ENCODE results near the gene ECT2L.
A peak's percentile ranks its signal among the peaks of the same experiment; 100 is the strongest.

ECT2L gene

DNA sequence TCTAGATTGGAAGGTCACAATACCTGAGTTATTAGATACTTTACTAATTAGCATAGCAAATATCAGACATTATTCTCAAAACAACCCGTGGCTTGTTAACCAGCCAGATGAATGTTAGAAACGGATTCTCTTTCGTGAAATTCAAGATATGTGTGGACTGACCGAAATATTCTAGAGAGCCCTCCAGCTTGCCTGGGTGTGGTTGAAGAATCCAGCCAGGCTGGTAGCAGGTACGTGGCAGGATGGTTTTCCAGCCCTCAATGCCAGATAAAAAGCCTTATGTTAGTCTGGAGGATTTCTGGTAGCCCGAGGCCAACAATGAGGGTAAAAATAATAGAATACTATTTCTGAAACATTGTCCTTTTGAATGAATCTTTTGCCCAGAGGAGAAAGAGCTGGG lies 19.3 kb downstream of the ECT2L start:
- no peak for ATAC-seq (replicated peaks)
- Mint-ChIP-seq H3K36me3 (ENCODE audit: insufficient read depth) (no peaks in the 10 kb centered on the region), H3K27me3 (peaks cover 0 to 5% of the 10 kb centered on the region in 2 donors), H3K27ac (peak overlapping the region in 1 of 2 donors; percentile 17), H3K9me3 (no peaks in the 10 kb centered on the region), H3K4me3 (no peak overlapping the region), H3K4me1 (ENCODE audit: low read depth in 2 of 2) (no peaks in the 10 kb centered on the region)
- no peak for DNase-seq

DNA sequence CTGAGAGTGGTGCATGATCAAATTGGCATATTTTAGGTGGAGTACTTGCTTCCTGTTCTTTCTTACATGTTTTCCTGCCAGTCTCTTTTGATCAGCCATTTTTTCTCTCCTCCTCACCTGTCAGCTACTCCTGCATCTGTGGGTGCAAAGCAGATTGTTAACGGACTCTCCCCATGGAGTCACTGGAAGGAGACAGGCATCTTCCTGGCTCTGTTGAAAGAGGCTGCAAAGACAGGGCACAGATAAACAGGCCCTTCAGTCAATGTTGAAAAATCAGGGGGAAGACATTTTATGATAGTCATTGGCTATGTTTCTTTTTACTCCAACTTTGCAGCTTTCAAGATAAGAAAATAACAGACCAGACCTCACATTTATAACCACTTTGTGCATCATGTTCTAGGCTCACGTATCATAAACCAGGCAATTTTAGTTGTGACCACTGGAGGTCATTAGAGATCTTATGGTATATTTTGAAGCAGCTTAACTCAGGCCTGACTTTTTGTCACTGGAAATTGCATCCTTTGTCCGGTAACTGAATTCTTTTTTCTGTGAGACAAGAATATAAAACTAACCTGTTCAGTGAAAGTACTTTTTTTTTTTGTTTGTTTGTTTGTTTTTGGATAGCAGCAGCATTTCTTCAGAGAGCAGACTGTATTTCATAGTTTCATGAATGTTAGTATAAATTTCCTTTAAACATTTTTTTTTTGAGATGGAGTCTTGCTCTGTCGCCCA lies 20.1 kb downstream of the ECT2L start:
- H3K27ac Mint-ChIP-seq, result peak overlapping the region in 1 of 2 donors; percentile 27

DNA sequence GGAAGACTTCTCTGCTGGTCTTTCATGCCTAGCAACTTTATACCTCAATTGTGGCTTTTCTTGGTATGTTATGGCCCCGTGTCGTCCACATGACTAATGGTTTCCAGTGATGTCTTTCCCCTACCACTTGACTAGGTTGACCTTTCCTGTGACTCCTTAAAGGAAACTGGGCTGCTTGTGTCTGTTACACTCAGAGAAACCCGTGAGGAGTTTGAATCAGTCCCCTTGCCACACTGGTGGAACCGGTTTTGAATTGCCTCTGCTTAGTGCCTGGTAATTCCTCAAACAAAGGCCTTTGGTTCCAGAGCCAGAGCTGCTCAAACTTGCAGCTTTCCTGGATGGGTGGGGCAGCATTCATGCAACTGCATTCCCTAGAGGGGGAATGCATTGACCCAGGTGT lies 21.9 kb downstream of the ECT2L start:
- Mint-ChIP-seq H3K9me3 (no peaks in the 10 kb centered on the region), H3K27me3 (peaks cover 0 to 5% of the 10 kb centered on the region in 2 donors), H3K27ac (peak overlapping the region in 1 of 2 donors; percentile 49), H3K4me1 (ENCODE audit: low read depth in 2 of 2) (no peaks in the 10 kb centered on the region), H3K4me3 (no peak overlapping the region), H3K36me3 (ENCODE audit: insufficient read depth) (no peaks in the 10 kb centered on the region)
- no peak for DNase-seq
- ATAC-seq (replicated peaks), result no peak

More for the DNA sequence above, 20.1 kb downstream of the ECT2L start:
- Mint-ChIP-seq H3K4me3 (no peak overlapping the region), H3K4me1 (ENCODE audit: low read depth in 2 of 2) (no peaks in the 10 kb centered on the region), H3K27me3 (peaks cover 0 to 5% of the 10 kb centered on the region in 2 donors), H3K36me3 (ENCODE audit: insufficient read depth) (no peaks in the 10 kb centered on the region), H3K9me3 (no peaks in the 10 kb centered on the region)
- ATAC-seq (replicated peaks) (peak; percentile 64), DNase-seq (peak in 2 of 3 experiments; percentile 3 to 11)

- no peak for ATAC-seq (replicated peaks)
- Mint-ChIP-seq H3K9me3 (no peaks in the 10 kb centered on the region), H3K36me3 (ENCODE audit: insufficient read depth) (no peaks in the 10 kb centered on the region), H3K27me3 (peaks cover 0 to 5% of the 10 kb centered on the region in 2 donors), H3K4me3 (no peak overlapping the region), H3K27ac (no peak overlapping the region), H3K4me1 (ENCODE audit: low read depth in 2 of 2) (no peaks in the 10 kb centered on the region)
- DNase-seq, result no peak
Observed at GRCh38 chr6:138818496-138819194, 22.8 kb downstream of the ECT2L start.

- Mint-ChIP-seq H3K36me3 (ENCODE audit: insufficient read depth) (no peaks in the 10 kb centered on the region), H3K27me3 (no peaks in the 10 kb centered on the region), H3K4me3 (no peak overlapping the region), H3K27ac (no peak overlapping the region), H3K9me3 (no peaks in the 10 kb centered on the region), H3K4me1 (ENCODE audit: low read depth in 2 of 2) (peaks cover 3 to 4% of the 10 kb centered on the region in 2 donors)
- ATAC-seq (replicated peaks), result no peak
- no peak for DNase-seq
Observed at GRCh38 chr6:138821519-138821918, 25.6 kb downstream of the ECT2L start.

DNA sequence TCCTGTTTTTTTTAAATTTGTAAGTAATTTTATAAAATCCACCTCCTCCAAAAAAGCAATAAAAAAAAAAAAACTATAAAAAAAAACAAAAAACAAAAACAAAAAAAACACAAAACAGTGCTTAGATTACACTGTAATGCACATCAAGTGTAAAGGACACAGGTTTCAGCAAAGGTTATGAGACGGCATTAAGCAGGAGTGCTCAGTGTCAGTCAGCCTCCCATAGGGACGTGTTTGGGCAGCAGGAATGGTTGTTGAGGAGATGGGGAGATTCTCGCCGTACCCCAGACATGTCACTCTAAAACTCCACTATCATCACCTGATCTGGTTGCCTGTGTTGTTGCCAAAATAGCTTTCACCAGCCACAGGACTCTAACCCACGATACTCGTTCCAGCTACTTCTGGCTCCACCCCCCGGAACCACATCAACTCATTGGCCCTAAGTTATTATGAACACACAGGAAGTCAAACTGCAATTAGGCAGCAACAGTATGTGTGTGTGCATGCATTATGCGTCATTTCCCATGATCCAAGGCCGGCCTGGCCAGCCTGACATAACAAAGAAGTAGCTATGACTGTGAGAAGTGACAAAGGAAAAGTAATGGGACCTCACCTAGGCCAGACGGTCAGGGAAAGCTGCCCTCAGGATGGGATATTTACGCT lies 28.7 kb downstream of the ECT2L start:
- H3K27me3 Mint-ChIP-seq, result no peaks in the 10 kb centered on the region
- no peaks in the 10 kb centered on the region for H3K9me3 Mint-ChIP-seq
- peaks cover 3 to 4% of the 10 kb centered on the region in 2 donors for H3K4me1 Mint-ChIP-seq (ENCODE audit: low read depth in 2 of 2)
- no peaks in the 10 kb centered on the region for H3K36me3 Mint-ChIP-seq (ENCODE audit: insufficient read depth)
- DNase-seq (no peak), ATAC-seq (replicated peaks) (peak; percentile 39)
- H3K27ac Mint-ChIP-seq, result no peak overlapping the region
- H3K4me3 Mint-ChIP-seq, result no peak overlapping the region

- no peak for DNase-seq
- Mint-ChIP-seq H3K27ac (no peak overlapping the region), H3K4me3 (no peak overlapping the region), H3K9me3 (no peaks in the 10 kb centered on the region), H3K27me3 (no peaks in the 10 kb centered on the region), H3K36me3 (ENCODE audit: insufficient read depth) (no peaks in the 10 kb centered on the region), H3K4me1 (ENCODE audit: low read depth in 2 of 2) (no peaks in the 10 kb centered on the region)
- ATAC-seq (replicated peaks), result no peak
Observed at GRCh38 chr6:138830248-138830647, 34.4 kb downstream of the ECT2L start.

DNA sequence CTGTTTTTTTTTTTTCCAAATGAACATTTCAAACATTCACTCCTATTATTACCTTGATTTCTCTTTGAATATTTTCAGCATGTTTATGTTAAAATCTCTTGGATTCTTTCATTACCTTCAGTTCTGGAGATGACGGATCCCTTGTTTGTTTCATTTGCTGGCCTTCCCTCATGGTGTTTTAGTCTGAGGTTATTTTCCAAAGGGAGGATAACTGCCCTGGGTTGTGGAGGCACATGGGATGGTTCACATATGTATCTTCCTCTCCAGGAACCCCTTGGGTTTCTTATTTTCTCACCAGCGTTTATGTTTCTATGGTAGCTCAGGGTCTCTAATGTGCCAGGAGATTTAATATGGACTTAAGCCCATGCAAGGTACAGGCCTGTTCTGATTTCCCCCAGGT lies 36.3 kb downstream of the ECT2L start:
- H3K27me3 Mint-ChIP-seq, result no peaks in the 10 kb centered on the region
- DNase-seq, result no peak
- no peak for ATAC-seq (replicated peaks)
- H3K9me3 Mint-ChIP-seq, result no peaks in the 10 kb centered on the region
- no peaks in the 10 kb centered on the region for H3K36me3 Mint-ChIP-seq (ENCODE audit: insufficient read depth)
- peak overlapping the region in 1 of 2 donors; percentile 16 for H3K27ac Mint-ChIP-seq
- no peak overlapping the region for H3K4me3 Mint-ChIP-seq
- H3K4me1 Mint-ChIP-seq (ENCODE audit: low read depth in 2 of 2), result no peaks in the 10 kb centered on the region

DNA sequence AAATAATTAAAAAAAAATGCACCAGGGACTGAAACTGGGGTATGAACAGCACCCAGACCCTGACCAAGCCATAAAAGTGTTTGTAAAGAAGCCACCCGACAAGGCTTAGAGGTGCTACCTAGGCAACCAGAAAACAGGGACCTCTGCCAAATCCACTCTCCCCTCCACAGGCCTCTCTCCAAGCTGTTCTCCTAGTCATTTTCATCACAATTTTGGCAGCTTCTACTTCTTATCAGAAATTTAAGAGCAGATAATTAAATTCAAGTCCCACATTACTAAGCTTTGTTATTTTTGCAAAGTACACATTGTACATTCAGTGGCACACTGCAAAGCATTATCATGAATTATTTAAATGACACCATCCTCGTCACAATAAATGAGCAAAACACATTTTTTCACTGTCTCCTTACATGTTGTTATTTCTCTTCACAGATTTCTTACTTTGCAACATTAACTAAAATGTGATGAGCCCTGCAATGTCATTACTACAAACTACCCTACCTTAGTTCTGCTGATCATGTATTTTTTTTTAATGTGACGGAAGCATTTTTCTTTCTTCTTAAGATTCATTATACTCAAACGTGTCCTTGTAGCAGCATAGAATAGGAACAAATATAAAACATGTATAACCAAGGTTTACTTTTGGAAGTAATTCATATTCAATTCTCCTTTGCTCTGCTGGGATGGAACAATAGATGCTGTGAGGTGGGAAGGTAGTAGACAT lies 38.1 kb downstream of the ECT2L start:
- H3K27me3 Mint-ChIP-seq, result no peaks in the 10 kb centered on the region
- no peaks in the 10 kb centered on the region for H3K36me3 Mint-ChIP-seq (ENCODE audit: insufficient read depth)
- no peak overlapping the region for H3K27ac Mint-ChIP-seq
- H3K9me3 Mint-ChIP-seq, result no peaks in the 10 kb centered on the region
- no peak for DNase-seq
- no peaks in the 10 kb centered on the region for H3K4me1 Mint-ChIP-seq (ENCODE audit: low read depth in 2 of 2)
- ATAC-seq (replicated peaks), result no peak
- H3K4me3 Mint-ChIP-seq, result no peak overlapping the region

- H3K9me3 Mint-ChIP-seq, result no peaks in the 10 kb centered on the region
- no peaks in the 10 kb centered on the region for H3K36me3 Mint-ChIP-seq (ENCODE audit: insufficient read depth)
- peaks cover 0 to 5% of the 10 kb centered on the region in 2 donors for H3K27me3 Mint-ChIP-seq
- H3K4me1 Mint-ChIP-seq (ENCODE audit: low read depth in 2 of 2), result no peaks in the 10 kb centered on the region
- DNase-seq, result no peak
- H3K27ac Mint-ChIP-seq, result no peak overlapping the region
- ATAC-seq (replicated peaks), result no peak
- H3K4me3 Mint-ChIP-seq, result no peak overlapping the region
Observed at GRCh38 chr6:138837246-138837645, 41.4 kb downstream of the ECT2L start.

- Mint-ChIP-seq H3K36me3 (ENCODE audit: insufficient read depth) (no peaks in the 10 kb centered on the region), H3K27ac (no peak overlapping the region), H3K27me3 (peaks cover 0 to 5% of the 10 kb centered on the region in 2 donors), H3K4me3 (no peak overlapping the region), H3K9me3 (no peaks in the 10 kb centered on the region), H3K4me1 (ENCODE audit: low read depth in 2 of 2) (no peaks in the 10 kb centered on the region)
- no peak for ATAC-seq (replicated peaks)
- no peak for DNase-seq
Observed at GRCh38 chr6:138844192-138844591, 48.3 kb downstream of the ECT2L start.

DNA sequence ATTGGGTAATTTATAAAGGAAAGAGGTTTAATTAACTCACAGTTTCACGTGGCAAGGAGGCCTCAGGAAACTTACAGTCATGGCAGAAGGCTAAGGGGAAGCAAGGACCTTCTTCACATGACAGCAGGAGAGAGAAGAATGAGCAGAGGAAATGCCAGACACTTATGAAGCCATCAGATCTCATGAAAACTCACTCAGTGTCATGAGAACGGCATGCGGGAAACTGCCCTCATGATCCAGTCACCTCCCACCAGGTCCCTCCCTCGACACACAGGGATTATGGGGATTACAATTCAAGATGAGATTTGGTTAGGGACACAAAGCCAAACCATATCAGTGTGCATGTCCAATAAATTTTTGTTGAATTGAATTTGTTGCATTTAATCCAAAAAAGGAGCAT lies 52.0 kb downstream of the ECT2L start:
- Mint-ChIP-seq H3K9me3 (no peaks in the 10 kb centered on the region), H3K4me1 (ENCODE audit: low read depth in 2 of 2) (no peaks in the 10 kb centered on the region), H3K27me3 (peaks cover 4 to 7% of the 10 kb centered on the region in 2 donors), H3K36me3 (ENCODE audit: insufficient read depth) (no peaks in the 10 kb centered on the region), H3K27ac (no peak overlapping the region), H3K4me3 (no peak overlapping the region)
- no peak for DNase-seq
- no peak for ATAC-seq (replicated peaks)

- Mint-ChIP-seq H3K27ac (no peak overlapping the region), H3K9me3 (no peaks in the 10 kb centered on the region), H3K4me1 (ENCODE audit: low read depth in 2 of 2) (no peaks in the 10 kb centered on the region), H3K4me3 (no peak overlapping the region), H3K36me3 (ENCODE audit: insufficient read depth) (no peaks in the 10 kb centered on the region), H3K27me3 (peaks cover 6 to 10% of the 10 kb centered on the region in 2 donors)
- DNase-seq (no peak), ATAC-seq (replicated peaks) (no peak)
Observed at GRCh38 chr6:138848461-138848860, 52.6 kb downstream of the ECT2L start.

Measured in effector memory CD8-positive, alpha-beta T cell (primary cell).